H1 (cell line): Measurements from ENCODE around the gene NDUFB10. TPM values are rescaled to one million over a fixed set of nuclear protein-coding genes. Genes with fewer than 3 reads are reported as not detected.
A peak's percentile ranks its signal among the peaks of the same experiment; 100 is the strongest.

ENCODE experiments used
- CTCF ChIA-PET: fragments of 300-600 bp; sonication (Branson Sonifier 250); formaldehyde crosslinking; loops from one replicate; lab custom pipeline; 2021; ENCODE audit not compliant: partially characterized antibody; lab: Charles Lee
- POLR2A ChIA-PET: fragments of 300-600 bp; sonication (Branson Sonifier 250); formaldehyde crosslinking; loops from one replicate; lab custom pipeline; 2021; ENCODE audit warnings: inconsistent platforms; ENCODE audit not compliant: partially characterized antibody; lab: Charles Lee
- DNase-seq, 2 experiments: peaks; one replicate each; pipeline versions ENCODE4 v3.0.0 to v3.0.0-alpha.2; 2010 to 2022; ENCODE audit warnings: low spot score in 2 of 2, low read depth in 1 of 2, mixed read lengths in 1 of 2
- FAIRE-seq: peaks from 2 replicates; lab custom pipeline; 2011; peaks lifted over from hg19 to GRCh38; lab: Jason Lieb, UNC
- H2AFZ ChIP-seq: 2 replicates; pipeline ENCODE4 v1.8.1; 2012; ENCODE audit warnings: low read length, inconsistent platforms
- H2AK5ac ChIP-seq: 2 replicates; pipeline ENCODE4 v1.6.1; 2013; ENCODE audit warnings: low read depth, low read length
- H2BK120ac ChIP-seq: replicated peaks from 2 replicates; pipeline ENCODE3; 2013; ENCODE audit warnings: low read depth, low read length, inconsistent platforms
- H2BK12ac ChIP-seq: 2 replicates; pipeline ENCODE4 v1.6.1; 2013; ENCODE audit warnings: low read depth, low read length
- H2BK15ac ChIP-seq: 2 replicates; pipeline ENCODE4 v1.6.1; 2013; ENCODE audit warnings: low read length
- H2BK20ac ChIP-seq: 2 replicates; pipeline ENCODE4 v1.6.1; 2013; ENCODE audit warnings: low read length
- H2BK5ac ChIP-seq: 2 replicates; pipeline ENCODE4 v1.6.1; 2013; ENCODE audit warnings: low read depth, low read length
- H3K14ac ChIP-seq: 2 replicates; pipeline ENCODE4 v1.6.1; 2013; ENCODE audit warnings: inconsistent platforms; ENCODE audit not compliant: insufficient read length
- H3K18ac ChIP-seq: 2 replicates; pipeline ENCODE4 v1.6.1; 2013; ENCODE audit warnings: low read length; ENCODE audit errors: extremely low read depth
- H3K23ac ChIP-seq: 2 replicates; pipeline ENCODE4 v1.6.1; 2013; ENCODE audit warnings: inconsistent platforms; ENCODE audit not compliant: insufficient read length
- H3K23me2 ChIP-seq: 2 replicates; pipeline ENCODE4 v1.6.1; 2013; ENCODE audit warnings: low read depth, low read length
- H3K27ac ChIP-seq: 2 replicates; pipeline ENCODE4 v1.6.1; 2011; ENCODE audit warnings: low read depth, low read length, inconsistent platforms
- H3K27me3 ChIP-seq, 4 experiments: replicated peaks in 1 of 4; 1 replicate in 1 of 4; 2 replicates in 3 of 4; pipeline versions ENCODE4 v1.6.1 to v1.8.1; 2011 to 2013; ENCODE audit warnings: low read length in 3 of 4, mild to moderate bottlenecking in 3 of 4, inconsistent platforms in 2 of 4, mixed read lengths in 2 of 4, moderate library complexity in 1 of 4; ENCODE audit not compliant: control insufficient read depth in 3 of 4, insufficient read depth in 3 of 4; ENCODE audit errors: extremely low read depth in 1 of 4
- H3K36me3 ChIP-seq, 4 experiments: 2 replicates each; pipeline versions ENCODE4 v1.6.1 to v1.8.1; 2011 to 2013; ENCODE audit warnings: mild to moderate bottlenecking in 4 of 4, low read length in 3 of 4, moderate library complexity in 2 of 4, control low read depth in 1 of 4, inconsistent platforms in 1 of 4; ENCODE audit not compliant: insufficient read depth in 4 of 4, control insufficient read depth in 2 of 4
- H3K4ac ChIP-seq: replicated peaks from 2 replicates; pipeline ENCODE3; 2013; ENCODE audit warnings: low read length, low read depth, mixed read lengths, inconsistent platforms; ENCODE audit not compliant: insufficient read length
- H3K4me1 ChIP-seq, 4 experiments: replicated peaks in 1 of 4; 1 replicate in 1 of 4; 2 replicates in 3 of 4; pipeline versions ENCODE4 v1.6.1 to v1.8.1; 2011 to 2013; ENCODE audit warnings: low read length in 3 of 4, inconsistent platforms in 2 of 4, mixed read lengths in 1 of 4; ENCODE audit not compliant: insufficient read depth in 4 of 4, control insufficient read depth in 3 of 4
- H3K4me2 ChIP-seq, 2 experiments: 2 replicates each; pipeline versions ENCODE4 v1.6.1 to v1.8.1; 2011 to 2013; ENCODE audit warnings: low read depth in 2 of 2, low read length in 2 of 2, control low read depth in 1 of 2, inconsistent platforms in 1 of 2, mild to moderate bottlenecking in 1 of 2; ENCODE audit not compliant: insufficient read depth in 1 of 2
- H3K4me3 ChIP-seq, 4 experiments: fragments of 200-600, 300-600 bp in 1 of 4; sonication (generic), shearing (Covaris generic), sonication (Bioruptor Twin) in 1 of 4; 2 replicates each; pipeline versions ENCODE4 v1.5.1 to v1.8.1; 2011 to 2016; ENCODE audit warnings: low read length in 4 of 4, low read depth in 3 of 4, control low read depth in 2 of 4, inconsistent platforms in 2 of 4, mild to moderate bottlenecking in 2 of 4, mixed read lengths in 1 of 4, moderate library complexity in 1 of 4; ENCODE audit not compliant: insufficient read depth in 2 of 4; ENCODE audit errors: extremely low read depth in 1 of 4
- H3K56ac ChIP-seq: replicated peaks from 2 replicates; pipeline ENCODE3; 2013; ENCODE audit warnings: low read depth, mild to moderate bottlenecking, mixed read lengths, low read length, inconsistent platforms; ENCODE audit not compliant: insufficient read length
- H3K79me1 ChIP-seq: 2 replicates; pipeline ENCODE4 v1.6.1; 2013; ENCODE audit warnings: low read depth, low read length, control low read depth
- H3K79me2 ChIP-seq, 2 experiments: 2 replicates each; pipeline versions ENCODE4 v1.6.1 to v1.8.1; 2012 to 2013; ENCODE audit warnings: low read length in 2 of 2, mild to moderate bottlenecking in 2 of 2, inconsistent platforms in 1 of 2; ENCODE audit not compliant: insufficient read depth in 2 of 2, control insufficient read depth in 1 of 2
- H3K9ac ChIP-seq, 4 experiments: replicated peaks in 1 of 4; 1 replicate in 1 of 4; 2 replicates in 3 of 4; pipeline versions ENCODE4 v1.6.1 to v1.8.1; 2011 to 2013; ENCODE audit warnings: low read depth in 3 of 4, low read length in 3 of 4, control low read depth in 2 of 4, mild to moderate bottlenecking in 2 of 4, moderate library complexity in 2 of 4, inconsistent platforms in 1 of 4; ENCODE audit errors: extremely low read depth in 1 of 4
- H3K9me3 ChIP-seq, 2 experiments: 2 replicates each; pipeline versions ENCODE4 v1.6.1 to v1.8.1; 2012 to 2013; ENCODE audit warnings: mild to moderate bottlenecking in 2 of 2, moderate library complexity in 2 of 2, control low read depth in 1 of 2, inconsistent platforms in 1 of 2, low read depth in 1 of 2, low read length in 1 of 2, mixed read lengths in 1 of 2; ENCODE audit not compliant: insufficient read depth in 2 of 2
- H4K20me1 ChIP-seq, 2 experiments: replicated peaks in 1 of 2; 2 replicates each; pipeline versions ENCODE3 to v1.8.1; 2011 to 2013; ENCODE audit warnings: inconsistent platforms in 2 of 2, low read length in 2 of 2, mild to moderate bottlenecking in 1 of 2; ENCODE audit not compliant: insufficient read depth in 2 of 2, control insufficient read depth in 1 of 2
- H4K5ac ChIP-seq: 2 replicates; pipeline ENCODE4 v1.6.1; 2013; ENCODE audit warnings: low read length, low read depth, mixed read lengths, inconsistent platforms; ENCODE audit not compliant: insufficient read length
- H4K8ac ChIP-seq: 2 replicates; pipeline ENCODE4 v1.8.0; 2013; ENCODE audit warnings: mild to moderate bottlenecking, moderate library complexity, low read length, inconsistent platforms; ENCODE audit not compliant: insufficient read depth; ENCODE audit errors: extremely low read depth
- H4K91ac ChIP-seq: replicated peaks from 2 replicates; pipeline ENCODE3; 2013; ENCODE audit warnings: low read length, mixed read lengths, inconsistent platforms; ENCODE audit not compliant: insufficient read length
- KDM1A ChIP-seq: fragments of 200-600, 300-600 bp; sonication (generic); IDR thresholded peaks from 2 replicates; pipeline ENCODE4 v1.7.1; 2016; ENCODE audit warnings: mild to moderate bottlenecking, low read length, borderline replicate concordance
- KDM4A ChIP-seq: IDR thresholded peaks from one replicate; pipeline ENCODE4 v1.7.1; 2012; ENCODE audit warnings: low read depth, mild to moderate bottlenecking, moderate library complexity, low read length, inconsistent platforms; ENCODE audit not compliant: severe bottlenecking
- MAFK ChIP-seq: IDR thresholded peaks from 2 replicates; pipeline ENCODE4 v1.6.1; 2012; ENCODE audit warnings: low read depth, mild to moderate bottlenecking, improper control_type of control experiment, low read length
- WGBS, 2 experiments: shearing (Covaris generic) in 1 of 2; methylation state at CpG; one replicate each; pipeline versions ENCODE4 v1.1.6 to v1.1.7; 2013 to 2015; ENCODE audit warnings: low lambda C conversion rate in 2 of 2, mixed read lengths in 2 of 2, inconsistent platforms in 1 of 2, low coverage in 1 of 2, missing lambda C conversion rate in 1 of 2; ENCODE audit not compliant: insufficient replicate concordance in 2 of 2, insufficient coverage in 1 of 2, insufficient read length in 1 of 2; ENCODE audit errors: extremely low coverage in 1 of 2, missing lambda C conversion rate in 1 of 2; 5-methylcytosine and 5-hydroxymethylcytosine counted together
- polyA plus RNA-seq, 7 experiments: library from polyadenylated mRNA; depleted of rRNA in 3 of 7; stranded (reverse) in 5 of 7; unstranded in 2 of 7; fragments of >200 nt in 5 of 7; fragments of 200-250 nt in 2 of 7; gene quantifications; 1 replicate in 5 of 7; 2 replicates in 1 of 7; 4 replicates in 1 of 7; pipeline versions ENCODE4 v1.2.1 to v1.2.3, GENCODE V29; 2011 to 2013; ENCODE audit warnings: missing spikeins in 2 of 7, mixed read lengths in 2 of 7
- total RNA-seq: library from RNA; stranded (reverse); fragmentation: NEBNext Ultra II Directional; extraction: Animal tissue kit (Norgen Biotek cat#: 25700); gene quantifications from 2 replicates; pipeline ENCODE4 v1.2.1, GENCODE V29; 2021

Gene NDUFB10
- total and polyA plus RNA-seq, 2 of the 8 experiments (the other 6 are each of a cell fraction or from before 2014, with no cell fraction given): 183 to 194 TPM

GRCh38 chr16:1945559-1946391 is 13.6 kb upstream of the NDUFB10 start:
- Histone ChIP-seq H3K4me2 (no peak overlapping the region), H2BK15ac (peak overlapping the region; percentile 29; the same call in 1 of the 2 replicates), H3K56ac (no peak overlapping the region), H3K79me1 (no peaks in the 10 kb centered on the region), H3K4me3 (no peak overlapping the region), H4K20me1 (peaks cover 0 to 4% of the 10 kb centered on the region in 2 experiments), H4K8ac (0 out of 2 replicates have a peak overlapping the region, but pooled peaks have one; percentile 78), H3K9me3 (no peaks in the 10 kb centered on the region), H3K27me3 (peaks cover 0 to 2% (median 0%) of the 10 kb centered on the region in 4 experiments; a peak in 1 of 7 replicates), H3K4me1 (peaks cover 0 to 11% (median 6%) of the 10 kb centered on the region in 4 experiments; a peak in 5 of 7 replicates), H3K23me2 (peaks cover 6% of the 10 kb centered on the region; the same call in 1 of the 2 replicates), H3K14ac (no peak overlapping the region), H2BK12ac (0 out of 2 replicates have a peak overlapping the region, but pooled peaks have one; percentile 9), H3K4ac (no peak overlapping the region), H3K9ac (no peak overlapping the region), H4K5ac (no peak overlapping the region), H2BK20ac (no peak overlapping the region), H2BK120ac (no peak overlapping the region), H2AK5ac (no peak overlapping the region), H2BK5ac (no peak overlapping the region), H3K23ac (no peak overlapping the region), H2AFZ (no peak overlapping the region), H3K79me2 (no peaks in the 10 kb centered on the region), H3K18ac (no peak overlapping the region), H3K27ac (no peak overlapping the region), H4K91ac (no peak overlapping the region), H3K36me3 (no peaks in the 10 kb centered on the region)
- DNase-seq (no peak), FAIRE-seq (no peak)
- WGBS, 2 experiments: 89% methylated on average over 19 of the region's 19 CpGs; no CpG with 5 or more reads in 1 of the 2 experiments
- ChIA-PET POLR2A (interaction anchor here (1.1 to 11.7 kb wide), 4 partner anchors 14 to 119 kb away, joined by 3 to 336 read pairs (median 4); partner anchors contain the start of genes FAHD1, HAGH, NDUFB10 and RNF151), CTCF (interaction anchor here (0.7 to 2.9 kb wide), 18 partner anchors 11 to 204 kb away, joined by 3 to 14 read pairs (median 3); partner anchors contain the start of genes NDUFB10 and RPS2)
- TF ChIP-seq KDM1A (no peak), MAFK (no peak), KDM4A (no peak)
